HG02840 (cell line): Measurements from ENCODE around the gene ABCA2.
"Not testable (repeated sequence)": the region's sequence is repeated elsewhere in the genome, so short reads cannot be mapped to it uniquely, and the experiment has no call there.

Source experiments
- ATAC-seq: cut with Tn5 transposase; IDR thresholded peaks from one replicate; pipeline ENCODE4 v1.9.1; 2021; ENCODE audit warnings: mild to moderate bottlenecking, moderate library complexity, moderate number of reproducible peaks; ENCODE audit not compliant: unreplicated experiment, low FRiP score

ABCA2 gene

DNA sequence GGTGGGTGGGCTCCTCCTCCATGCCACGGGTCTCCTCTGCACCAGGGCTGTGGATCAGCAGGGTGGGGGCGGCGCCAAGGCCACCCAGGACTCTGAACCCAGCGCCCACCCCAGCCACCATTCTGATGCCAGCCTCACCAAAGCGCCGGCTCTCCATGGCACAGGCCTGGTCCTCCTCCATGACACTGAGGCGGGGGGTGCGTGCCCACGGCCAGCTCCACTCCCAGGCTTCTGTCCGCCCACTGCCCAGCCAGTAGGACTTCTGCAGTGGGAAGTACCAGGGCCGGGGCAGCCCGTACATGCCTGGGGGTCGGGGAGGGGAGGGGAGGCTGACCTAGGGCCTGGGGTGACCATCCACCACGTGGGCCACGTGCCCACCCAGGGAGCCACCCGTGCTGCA lies 11.6 kb downstream of the ABCA2 start:
- no peak for ATAC-seq

DNA sequence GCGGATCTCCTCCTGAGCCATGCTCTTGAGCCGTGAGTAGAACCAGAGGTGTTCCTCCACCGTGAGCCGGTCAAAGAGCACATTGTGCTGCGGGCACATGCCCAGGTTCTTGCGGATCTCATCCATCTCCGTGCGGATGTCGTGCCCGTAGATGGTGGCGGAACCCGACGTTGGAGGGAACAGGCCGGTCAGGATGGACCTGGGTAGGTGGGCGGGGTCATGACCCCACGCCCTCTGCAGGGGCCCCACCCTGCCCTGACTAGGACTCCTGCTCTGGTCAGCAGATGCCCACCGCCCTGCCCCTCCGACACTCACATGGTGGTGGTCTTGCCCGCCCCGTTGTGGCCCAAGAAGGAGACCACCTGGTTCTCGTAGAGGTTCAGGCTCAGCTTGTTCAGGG lies 12.1 kb downstream of the ABCA2 start:
- ATAC-seq, result no peak

DNA sequence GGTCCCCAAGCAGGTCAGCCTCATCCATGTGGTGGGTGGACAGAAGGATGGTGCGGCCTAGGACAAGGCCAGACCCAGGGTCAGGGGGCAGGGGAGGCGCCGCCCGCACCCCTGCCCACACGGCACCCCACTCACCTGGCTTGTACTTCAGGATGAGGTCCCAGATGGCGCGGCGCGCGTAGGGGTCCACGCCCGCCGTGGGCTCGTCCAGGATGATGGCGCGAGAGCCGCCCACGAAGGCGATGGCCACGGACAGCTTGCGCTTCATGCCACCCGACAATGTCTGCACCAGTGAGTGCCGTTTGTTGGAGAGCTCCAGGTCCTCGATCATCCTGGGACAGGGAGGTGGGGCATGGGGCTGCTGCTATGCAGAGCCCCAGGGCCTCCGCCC lies 12.5 kb downstream of the ABCA2 start:
- no peak for ATAC-seq

DNA sequence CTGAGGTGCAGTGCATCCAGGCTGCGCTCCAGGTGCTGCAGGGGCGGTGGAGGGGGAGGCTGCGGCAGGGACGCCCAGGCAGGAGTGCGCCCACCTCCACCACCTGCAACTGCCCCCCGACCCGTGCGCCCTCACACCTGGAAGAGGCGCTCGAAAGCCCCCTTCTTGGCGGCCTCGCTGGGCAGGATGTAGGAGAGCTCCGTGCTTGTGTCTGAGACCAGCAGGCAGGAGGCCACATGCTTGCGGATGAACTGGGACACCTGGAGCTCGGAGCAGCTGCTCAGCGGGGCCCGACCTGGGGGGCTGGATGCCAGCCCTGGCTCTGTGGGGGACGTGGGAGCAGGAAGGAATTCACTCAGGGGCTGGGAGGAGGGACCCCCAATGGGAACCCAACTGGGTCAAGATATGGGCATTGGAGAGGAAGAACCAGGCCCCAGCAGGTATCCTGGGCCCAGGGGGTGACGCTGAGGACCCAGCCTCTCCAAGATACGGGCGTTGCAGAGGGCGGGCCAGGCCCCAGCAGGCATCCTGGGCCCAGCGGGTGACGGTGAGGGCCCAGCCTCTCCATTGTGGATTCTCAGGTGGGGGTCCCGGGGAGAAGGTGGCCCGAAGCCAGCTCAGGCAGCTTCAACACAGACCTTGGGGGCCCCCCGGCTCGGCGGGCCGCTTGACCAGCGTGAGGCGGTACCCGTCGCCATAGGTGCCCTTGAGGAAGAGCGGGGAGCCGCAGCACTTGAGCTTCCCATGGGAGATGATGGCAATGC lies 13.1 kb downstream of the ABCA2 start:
- ATAC-seq, result no peak

DNA sequence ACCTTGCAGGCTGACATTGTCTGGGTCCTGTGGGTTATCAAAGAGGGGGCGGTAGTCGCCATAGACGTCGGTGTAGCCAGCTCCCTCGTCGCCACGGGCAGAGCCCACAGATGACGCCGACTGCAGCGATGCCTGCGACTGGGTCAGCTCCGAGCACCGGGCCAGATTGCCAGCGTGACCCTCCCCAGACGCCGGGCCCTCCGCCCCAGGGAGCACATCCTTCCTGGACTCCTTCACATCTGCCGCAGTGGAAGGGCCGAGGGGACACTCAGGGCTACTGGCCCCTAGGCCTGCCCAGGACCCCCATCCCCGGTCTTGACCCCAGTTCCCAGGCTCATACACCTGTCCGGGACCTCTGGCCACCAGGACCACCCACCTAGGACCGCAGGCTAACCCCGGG lies 13.9 kb downstream of the ABCA2 start:
- no peak for ATAC-seq

DNA sequence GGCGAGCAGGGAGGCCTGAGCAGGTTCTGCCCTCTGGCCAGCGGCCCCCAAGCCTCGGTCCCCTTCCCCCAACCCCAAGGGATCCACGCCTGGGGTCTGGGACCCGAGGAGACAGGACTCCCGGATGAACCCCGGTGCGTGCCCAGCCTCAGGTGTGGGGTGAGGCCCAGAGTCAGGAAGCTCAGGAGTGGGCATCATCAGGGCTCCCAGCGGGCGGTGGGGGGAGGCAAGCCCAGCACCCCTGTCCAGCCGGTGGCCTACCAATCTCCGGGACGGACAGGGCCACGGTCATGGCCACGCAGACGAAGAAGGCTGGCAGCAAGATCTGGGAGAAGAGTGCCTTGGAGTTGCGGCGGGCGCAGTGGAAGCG lies 14.5 kb downstream of the ABCA2 start:
- ATAC-seq, result no peak

DNA sequence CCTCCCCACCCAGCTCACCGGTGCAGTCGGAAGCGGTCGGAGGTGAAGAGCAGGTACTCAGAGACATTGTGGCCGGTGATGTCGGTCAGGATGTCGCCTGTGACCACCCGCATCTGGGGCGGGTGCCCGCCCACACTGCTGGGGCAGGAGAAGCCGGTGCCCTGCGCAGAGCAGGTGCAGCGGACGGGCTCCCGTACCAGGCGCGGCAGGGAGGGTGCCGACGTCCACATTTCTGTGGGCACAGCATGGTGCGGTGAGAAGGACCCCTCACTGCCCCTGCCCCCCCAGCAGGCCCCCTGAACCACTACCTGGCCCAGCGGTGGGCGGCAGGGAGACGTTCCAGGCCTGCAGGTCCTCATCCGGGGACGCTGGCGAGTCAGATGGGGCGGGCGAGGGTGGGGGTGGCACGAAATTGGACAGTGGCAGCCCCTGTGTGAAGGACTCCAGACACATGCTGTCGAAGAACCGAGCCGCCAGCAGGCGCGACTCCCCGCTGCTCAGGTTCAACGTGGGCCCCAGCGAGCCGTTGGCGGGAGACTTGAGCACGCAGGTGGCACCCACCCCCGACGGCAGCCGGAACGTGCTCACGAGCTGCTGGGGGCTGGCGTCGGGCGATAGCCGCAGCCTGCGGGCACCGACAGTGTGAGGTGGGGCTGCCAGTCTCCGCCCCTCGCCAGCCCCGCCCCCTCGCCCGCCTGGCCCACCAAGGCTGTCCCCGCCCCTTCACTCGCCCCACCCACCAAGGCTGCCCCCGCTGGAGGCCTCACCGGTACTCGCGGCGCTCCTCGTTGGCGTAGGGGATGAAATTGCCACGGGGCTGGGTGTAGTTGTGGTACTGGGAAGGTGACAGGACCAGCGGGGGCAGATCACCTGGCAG lies 15.1 kb downstream of the ABCA2 start:
- no peak for ATAC-seq

DNA sequence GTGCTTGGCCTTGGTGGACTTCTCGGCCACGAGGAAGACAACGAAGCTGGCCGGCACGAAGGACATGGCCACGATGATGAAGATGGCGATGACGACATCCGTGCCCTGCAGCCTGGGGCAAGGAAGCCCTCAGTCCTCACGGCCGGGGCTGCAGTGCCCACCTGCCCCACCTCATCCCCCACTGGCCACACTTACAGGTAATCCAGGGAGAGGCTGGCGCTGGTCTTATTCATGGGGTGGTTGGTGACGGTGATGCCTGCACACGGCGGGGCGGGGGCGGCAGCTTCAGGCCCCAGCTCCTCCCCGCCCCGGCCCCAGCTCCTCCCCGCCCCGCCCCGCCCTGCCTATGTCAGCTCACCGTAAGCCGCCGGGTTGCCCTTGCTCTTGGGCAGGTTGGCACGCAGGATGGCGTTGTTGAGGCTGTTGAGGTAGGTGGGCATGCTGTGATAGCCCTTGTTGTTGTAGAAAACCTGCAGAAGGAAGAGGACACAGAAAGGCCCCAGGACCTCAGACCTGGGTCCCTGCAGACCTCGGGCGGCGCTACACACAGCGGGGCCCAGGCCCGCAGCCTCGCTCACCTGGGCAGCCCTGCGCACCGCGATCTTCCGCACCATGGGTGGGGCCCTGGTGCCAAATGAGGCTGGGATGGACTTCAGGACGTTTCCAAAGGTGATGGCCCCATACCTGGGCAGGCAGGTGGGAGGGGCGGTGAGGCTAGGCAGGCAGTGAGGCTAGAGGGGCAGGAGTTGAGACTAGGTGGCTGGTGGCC lies 15.9 kb downstream of the ABCA2 start:
- ATAC-seq, result no peak

DNA sequence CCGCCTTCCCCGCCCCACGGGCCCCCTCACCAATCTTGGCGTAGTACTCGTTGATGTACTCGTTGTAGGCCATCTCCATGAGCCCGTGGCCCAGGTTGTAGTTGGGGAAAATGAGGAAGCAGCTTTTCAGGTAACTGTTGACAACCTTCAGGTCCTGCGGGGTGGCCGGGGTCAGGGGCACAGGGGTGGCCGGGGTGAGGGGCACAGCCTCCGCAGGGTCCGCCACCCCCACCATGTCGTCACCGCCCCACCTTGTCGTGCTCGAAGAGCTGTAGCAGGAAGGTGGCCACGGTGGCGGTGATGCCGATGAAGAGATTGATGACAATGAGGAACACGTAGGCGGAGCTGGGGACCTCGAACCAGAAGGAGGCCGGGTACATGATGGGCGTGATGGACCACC lies 16.9 kb downstream of the ABCA2 start:
- no peak for ATAC-seq

DNA sequence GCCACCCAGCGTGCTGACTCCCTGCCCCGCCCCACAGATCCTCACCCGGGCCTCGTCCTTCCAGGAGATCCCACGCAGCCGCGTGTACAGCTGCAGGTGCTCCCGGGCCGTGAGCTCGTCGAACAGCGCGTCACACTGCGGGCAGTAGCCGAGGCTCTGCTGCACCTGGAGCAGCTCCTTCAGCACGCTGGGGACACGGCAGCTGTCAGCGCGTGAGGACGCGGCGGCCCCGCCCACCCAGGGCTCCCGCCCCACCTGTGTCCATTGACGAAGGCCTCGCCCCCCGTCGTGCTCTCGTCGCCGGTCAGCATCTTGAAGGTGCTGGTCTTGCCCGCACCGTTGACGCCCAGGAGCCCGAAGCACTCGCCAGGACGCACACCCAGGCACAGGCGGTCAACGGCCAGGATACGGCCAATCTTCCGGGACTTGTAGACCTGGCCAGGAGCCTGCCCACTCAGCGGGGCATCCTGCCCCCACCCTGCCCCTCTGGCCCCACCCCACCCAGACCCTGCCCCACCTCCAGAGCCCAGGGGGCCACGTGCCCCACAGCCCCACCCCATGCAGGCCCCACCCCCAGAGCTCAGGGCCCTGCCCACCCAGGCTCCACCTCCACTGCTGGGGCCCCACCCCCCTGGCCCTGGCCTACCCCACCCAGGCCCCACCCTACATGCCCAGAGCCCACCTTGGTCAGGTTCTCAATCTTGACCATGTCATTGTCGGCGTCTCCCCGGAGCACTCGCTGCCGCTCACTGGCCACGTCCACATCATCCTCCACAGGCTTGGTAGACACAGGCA lies 17.9 kb downstream of the ABCA2 start:
- ATAC-seq, result no peak

DNA sequence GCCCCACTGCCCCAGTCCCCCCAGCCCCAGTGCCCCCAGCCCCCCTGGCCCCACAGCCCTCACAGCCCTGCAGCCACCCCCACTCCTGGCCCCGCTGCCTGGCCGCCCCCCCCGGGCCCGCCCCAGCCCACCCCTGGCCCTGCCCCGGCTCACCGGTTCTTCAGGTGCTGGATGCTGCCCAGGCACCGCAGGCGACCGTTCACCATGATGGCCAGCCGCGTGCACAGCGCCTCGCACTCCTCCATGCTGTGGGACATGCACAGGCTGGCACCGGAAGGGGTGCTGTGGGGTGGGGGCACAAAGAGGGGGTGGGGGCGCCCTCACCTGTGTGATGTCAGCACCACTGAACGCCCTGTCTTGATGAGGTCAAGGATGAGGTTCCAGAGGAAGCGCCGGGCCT lies 18.8 kb downstream of the ABCA2 start:
- ATAC-seq, result no peak

DNA sequence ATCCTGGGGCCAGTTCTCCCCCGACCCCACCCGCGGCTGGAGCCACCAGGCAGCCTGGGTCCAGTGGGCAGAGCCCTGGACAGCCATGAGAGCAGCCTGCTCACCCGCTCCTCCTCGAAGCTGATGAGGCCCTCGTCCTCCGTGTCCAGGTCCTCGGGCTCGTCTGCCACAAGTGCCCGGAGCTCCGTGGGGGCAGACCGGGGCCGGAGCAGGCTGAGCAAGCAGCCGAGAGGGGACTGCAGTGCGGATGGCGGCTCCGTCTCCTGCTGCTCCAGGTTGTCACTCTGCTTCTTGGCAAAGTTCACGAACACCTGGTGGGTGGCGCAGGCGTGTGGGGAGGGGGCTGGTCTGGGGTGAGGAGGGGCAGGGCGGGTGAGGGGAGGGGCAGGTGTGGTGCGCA lies 19.7 kb downstream of the ABCA2 start:
- ATAC-seq, result no peak

DNA sequence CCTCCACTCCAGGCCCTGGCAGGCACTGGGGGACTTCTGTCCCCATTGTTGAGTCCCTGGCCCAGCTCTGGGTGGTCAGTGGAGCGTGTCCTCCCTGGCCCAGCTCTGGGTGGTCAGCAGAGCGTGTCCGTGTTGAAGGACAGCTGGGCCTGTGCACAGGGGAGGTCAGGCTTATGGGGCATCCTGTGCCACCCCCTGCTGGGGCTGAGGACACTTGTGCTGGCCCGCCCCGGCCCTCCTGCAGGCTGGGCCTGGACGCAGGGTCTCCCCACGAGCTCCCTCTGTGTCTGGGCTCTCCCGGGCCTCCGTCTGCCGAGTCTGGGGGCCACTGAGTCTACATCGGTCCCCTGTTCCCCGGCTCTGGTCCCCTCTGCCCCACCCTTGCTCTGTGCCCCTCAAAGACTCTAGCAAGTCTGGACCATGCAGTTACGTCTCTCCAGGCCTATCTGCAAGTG lies 20.2 kb downstream of the ABCA2 start:
- no peak for ATAC-seq

DNA sequence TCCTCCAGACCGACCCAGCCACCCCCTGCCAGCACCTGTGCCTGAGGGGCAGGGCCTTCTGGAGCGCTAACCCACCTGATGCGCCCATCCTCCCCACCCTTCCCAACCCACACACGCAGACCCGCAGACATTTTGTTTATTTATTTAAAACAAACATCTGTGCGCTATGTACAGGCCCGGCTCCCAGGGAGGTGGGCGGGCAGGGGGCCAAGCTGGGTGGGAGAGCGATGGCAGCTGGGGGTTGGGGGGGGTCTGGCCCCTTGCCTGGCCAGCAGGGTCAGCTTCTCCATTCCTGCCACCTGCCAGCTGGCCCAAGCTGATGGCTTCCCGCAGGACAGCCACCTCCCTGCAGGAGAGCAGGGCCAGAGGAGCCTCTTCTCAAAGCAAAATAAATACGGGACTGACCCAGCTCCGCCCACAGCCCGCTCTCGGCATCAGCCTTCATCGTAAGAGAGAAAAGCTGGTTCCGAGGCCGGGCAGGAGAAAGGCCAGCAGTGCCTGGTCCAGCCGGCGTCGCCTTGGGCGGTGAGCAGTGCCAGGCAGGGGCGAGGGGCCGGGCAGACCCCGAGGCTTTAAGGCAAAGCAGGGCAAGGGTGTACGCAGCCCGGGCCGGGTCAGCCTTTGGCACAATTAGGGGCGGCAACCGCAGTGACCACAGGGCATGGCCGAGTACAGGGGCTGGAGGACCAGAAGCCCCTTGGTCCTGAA lies 20.8 kb downstream of the ABCA2 start:
- ATAC-seq, result no peak

DNA sequence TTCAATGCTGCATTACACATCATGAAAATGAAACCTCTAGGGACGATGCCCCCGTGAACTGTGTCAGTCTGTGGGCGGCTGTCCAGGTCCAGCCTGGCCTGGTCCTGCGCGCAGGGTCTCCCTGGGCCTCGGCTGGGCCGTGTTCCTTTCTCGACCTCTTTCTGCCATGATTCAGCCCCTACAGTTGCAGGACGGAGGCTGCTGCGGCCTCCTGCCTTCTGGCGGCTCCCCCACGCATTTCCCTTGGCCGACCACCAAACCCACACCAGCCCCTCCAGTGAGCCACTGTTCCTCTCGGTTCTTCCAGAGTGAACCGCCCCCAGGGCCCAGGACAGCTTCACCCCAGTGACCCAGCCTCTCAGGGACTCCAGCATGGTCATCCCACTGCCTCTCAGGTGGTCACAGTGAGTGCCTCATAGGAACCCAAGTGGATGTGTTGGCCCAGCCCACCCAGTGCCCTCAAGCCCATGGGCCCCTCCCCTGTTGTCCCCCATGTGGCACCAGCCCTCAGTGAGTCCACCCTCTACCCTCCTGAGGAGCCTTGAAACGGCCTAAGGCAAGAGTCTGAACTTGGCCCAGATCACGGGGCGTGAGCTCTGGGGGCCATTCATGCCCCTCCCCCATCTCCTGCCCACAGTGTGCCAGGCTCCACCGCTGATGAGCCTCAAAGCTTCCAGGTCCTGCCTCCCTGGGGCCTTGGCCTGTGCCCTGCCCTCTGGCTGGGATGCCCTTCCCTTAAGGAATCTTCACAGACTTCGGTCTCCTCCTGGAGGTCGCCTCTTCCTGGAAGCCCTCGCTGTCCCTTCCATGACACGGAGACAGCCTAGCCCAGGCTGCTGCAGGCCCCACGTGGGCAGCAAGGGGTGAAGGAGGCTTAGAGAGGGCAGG lies 21.7 kb downstream of the ABCA2 start:
- no peak for ATAC-seq

DNA sequence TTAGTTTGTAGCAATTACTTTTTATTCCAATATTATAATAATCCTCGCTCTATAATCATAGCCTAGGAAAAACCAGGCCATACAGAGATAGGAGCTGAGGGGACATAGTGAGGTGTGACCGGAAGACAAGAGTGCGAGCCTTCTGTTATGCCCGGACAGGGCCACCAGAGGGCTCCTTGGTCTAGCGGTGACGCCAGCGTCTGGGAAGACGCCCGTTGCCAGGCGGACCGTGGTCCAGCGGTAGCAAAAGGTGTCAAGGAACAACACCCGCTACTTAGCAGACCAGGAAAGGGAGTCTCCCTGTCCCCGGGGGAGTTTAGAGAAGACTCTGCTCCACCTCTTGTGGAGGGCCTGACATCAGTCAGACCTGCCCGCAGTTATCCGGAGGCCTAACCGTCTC lies 23.8 kb downstream of the ABCA2 start:
- ATAC-seq, result not testable (repeated sequence)

DNA sequence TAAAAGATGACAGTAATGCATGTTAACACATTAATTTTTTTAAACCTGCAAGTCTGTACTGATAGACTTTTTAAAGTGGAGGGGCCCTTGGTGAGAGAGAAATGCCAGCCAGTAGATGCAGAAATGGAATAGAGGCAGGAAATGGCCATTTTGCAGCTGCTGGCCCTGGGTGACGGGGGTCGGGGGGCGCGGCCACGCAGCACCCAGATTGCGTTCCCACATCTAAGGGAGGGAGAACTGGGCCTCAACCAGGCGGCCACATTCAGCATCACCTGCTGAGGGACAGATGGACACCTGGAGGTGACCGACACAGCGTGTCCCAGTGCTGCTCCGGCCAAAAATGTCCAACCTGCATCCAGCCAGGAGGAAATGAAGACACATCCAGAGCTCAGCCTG lies 25.4 kb downstream of the ABCA2 start:
- ATAC-seq, result no peak

DNA sequence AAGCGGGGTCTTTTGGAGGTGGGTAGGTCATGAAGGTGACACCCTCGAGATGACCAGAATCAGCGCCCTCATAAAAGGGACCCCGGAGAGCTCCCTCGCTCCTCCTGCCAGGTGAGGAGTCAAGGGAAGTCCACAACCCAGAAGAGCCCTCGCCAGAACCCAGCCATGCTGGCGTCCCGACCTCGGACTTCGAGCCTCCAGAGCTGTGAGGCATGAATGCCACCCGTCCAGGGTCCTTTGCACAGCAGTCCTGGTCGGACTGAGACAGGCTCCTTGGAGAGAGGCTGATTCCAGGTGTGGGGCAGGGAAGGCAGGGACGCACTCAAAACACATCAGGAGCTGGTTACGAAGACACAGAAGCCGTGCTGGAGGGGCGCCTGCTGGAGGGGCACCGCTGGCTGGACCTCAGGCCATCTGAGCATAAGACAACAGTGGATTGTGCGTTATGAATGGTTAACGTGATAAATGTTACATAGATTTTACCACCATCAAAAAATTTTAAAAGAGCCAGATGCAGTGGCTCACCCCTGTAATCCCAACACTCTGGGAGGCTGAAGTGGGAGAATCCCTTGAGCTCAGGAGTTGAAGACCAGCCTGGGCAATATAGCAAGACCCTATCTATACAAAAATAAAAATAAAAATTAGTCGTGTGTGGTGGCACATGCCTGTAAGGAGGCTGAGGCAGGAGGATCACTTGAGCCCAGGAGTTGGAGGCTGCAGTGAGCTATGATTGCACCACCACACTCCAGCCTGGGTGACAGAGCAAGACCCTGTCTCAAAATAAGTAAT lies 26.0 kb downstream of the ABCA2 start:
- no peak for ATAC-seq
